Memory B cell (primary cell): Measurements from ENCODE around the gene TCF7.

Experiments used
- ATAC-seq: fragments of 150-1000 bp; cut with Tn5 transposase; 2 replicates; pipeline ENCODE4 v1.10.0; 2021; ENCODE audit warnings: low read depth, mild to moderate bottlenecking, moderate library complexity
- DNase-seq, 2 donors: peaks; one replicate each; pipeline ENCODE4 v3.0.0; 2022; ENCODE audit warnings: low spot score in 2 of 2
- H3K27ac Mint-ChIP-seq: one replicate; pipeline ENCODE4 v1.8.0; 2022; ENCODE audit warnings: mild to moderate bottlenecking, moderate library complexity, mixed read lengths
- H3K27me3 Mint-ChIP-seq: one replicate; pipeline ENCODE4 v1.8.0; 2022; ENCODE audit warnings: mixed read lengths
- H3K36me3 Mint-ChIP-seq: one replicate; pipeline ENCODE4 v1.8.0; 2022; ENCODE audit warnings: mild to moderate bottlenecking, mixed read lengths
- H3K4me1 Mint-ChIP-seq: one replicate; pipeline ENCODE4 v1.8.0; 2022; ENCODE audit warnings: mixed read lengths
- H3K4me3 Mint-ChIP-seq: one replicate; pipeline ENCODE4 v1.8.0; 2022; ENCODE audit warnings: mild to moderate bottlenecking, moderate library complexity, mixed read lengths
- H3K9me3 Mint-ChIP-seq: one replicate; pipeline ENCODE4 v1.8.0; 2022; ENCODE audit warnings: mixed read lengths

Gene TCF7

DNA sequence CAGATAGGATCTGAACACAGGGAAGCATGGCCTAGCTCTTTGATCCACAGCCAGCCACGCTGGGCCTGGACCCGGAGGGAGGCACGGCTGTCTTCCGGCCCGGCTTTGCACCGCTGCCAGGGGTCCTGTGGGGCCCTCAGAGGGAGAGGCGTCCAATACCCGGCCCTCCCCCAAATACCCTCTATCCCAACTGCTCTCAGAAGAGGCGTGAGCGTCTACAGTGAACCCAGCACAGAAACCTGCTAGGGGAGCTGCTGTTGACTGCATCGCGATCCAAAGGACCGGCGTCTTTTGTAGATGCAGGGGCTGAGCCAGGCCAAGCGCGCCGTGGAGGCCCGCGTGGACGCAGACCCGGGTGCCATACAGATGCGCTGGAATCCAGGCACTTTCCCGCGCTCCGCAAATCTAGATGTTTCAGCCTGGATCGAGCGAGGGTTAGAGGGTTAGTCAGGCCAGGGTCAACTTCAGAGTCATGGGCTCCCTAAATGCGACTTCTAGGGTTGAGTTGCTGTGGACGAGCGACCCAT lies 1.1 kb upstream of the TCF7 start:
- ATAC-seq (no peak), DNase-seq (no peak)
- H3K27me3 Mint-ChIP-seq: no peaks in the 10 kb centered on the region
- peaks cover 14% of the 10 kb centered on the region for H3K4me1 Mint-ChIP-seq
- H3K36me3 Mint-ChIP-seq: peaks cover 2% of the 10 kb centered on the region
- H3K4me3 Mint-ChIP-seq: peak overlapping the region; percentile 92
- no peaks in the 10 kb centered on the region for H3K9me3 Mint-ChIP-seq
- H3K27ac Mint-ChIP-seq: peak overlapping the region; percentile 88

DNA sequence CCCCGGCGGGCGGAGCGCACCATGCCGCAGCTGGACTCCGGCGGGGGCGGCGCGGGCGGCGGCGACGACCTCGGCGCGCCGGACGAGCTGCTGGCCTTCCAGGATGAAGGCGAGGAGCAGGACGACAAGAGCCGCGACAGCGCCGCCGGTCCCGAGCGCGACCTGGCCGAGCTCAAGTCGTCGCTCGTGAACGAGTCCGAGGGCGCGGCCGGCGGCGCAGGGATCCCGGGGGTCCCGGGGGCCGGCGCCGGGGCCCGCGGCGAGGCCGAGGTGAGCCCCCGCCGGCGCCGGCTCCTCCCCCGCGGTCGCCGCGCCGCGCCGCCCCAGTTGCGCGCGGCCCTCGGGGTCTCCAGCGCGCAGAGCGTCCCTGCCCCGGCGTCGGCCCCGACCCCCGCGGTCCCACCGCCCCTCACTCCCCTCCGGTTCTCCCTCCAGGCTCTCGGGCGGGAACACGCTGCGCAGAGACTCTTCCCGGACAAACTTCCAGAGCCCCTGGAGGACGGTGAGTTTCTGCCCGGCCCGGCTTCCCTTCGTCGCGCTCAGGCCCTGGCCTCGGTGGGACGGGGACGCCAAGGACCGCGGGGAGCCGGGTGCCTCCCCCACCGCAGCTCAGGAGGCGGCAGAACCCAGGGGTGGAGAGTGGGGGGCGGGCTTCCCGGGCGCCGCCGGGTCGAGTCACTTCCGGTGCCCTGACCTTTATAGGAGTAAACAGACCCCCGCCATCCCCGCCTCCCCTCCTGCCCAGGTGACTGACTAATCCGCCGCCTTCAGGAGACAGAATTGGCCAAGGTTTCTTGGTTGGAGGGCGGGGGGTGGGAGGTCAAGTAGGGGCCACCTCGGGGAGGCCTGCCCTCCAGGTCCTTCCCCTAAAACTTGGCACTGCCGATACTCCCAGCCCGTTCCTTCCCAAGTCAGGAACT lies 665 bp downstream of the TCF7 start:
- H3K27ac Mint-ChIP-seq: peak overlapping the region; percentile 74
- peak; percentile 4 for ATAC-seq
- peaks cover 27% of the 10 kb centered on the region for H3K4me1 Mint-ChIP-seq
- no peaks in the 10 kb centered on the region for H3K27me3 Mint-ChIP-seq
- peak overlapping the region; percentile 83 for H3K4me3 Mint-ChIP-seq
- H3K36me3 Mint-ChIP-seq: peaks cover 3% of the 10 kb centered on the region
- peak in 1 of 2 donors; percentile 45 for DNase-seq
- H3K9me3 Mint-ChIP-seq: no peaks in the 10 kb centered on the region

DNA sequence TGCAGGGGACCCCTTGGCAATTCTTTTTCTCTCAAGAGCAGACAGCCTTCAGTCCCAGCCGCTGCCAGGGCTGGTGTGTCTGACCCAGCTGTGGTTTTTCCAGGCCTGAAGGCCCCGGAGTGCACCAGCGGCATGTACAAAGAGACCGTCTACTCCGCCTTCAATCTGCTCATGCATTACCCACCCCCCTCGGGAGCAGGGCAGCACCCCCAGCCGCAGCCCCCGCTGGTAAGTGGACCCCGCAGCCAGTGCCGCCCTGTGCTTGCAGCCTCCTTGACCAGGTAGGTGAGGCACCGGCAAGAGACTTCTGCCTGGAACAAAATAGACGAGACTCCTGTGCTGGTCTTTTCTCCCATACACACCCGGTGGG lies 1.3 kb downstream of the TCF7 start:
- ATAC-seq (no peak), DNase-seq (no peak)
- Mint-ChIP-seq H3K27me3 (no peaks in the 10 kb centered on the region), H3K27ac (peak overlapping the region; percentile 74), H3K4me3 (peak overlapping the region; percentile 83), H3K9me3 (no peaks in the 10 kb centered on the region), H3K36me3 (peaks cover 7% of the 10 kb centered on the region), H3K4me1 (peaks cover 31% of the 10 kb centered on the region)

DNA sequence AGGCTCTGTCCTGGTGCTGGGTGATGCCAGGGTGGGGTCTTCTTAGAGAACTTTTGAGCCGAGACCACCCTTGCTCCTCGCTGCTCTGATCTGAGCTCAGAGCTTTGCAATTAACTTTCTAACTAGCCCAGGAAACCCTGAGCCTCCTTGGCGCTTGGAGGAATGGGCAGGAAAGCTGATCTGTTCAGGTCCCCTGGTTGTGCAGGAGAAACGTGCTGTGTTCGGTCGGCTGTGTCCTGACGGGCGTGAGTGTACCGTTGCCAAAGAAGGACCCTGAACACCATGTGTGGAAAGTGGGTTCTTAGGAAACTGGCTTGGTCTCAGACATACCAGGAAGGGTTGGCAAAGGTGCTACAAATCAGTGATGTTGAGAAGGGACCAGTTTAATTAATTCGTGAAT lies 1.8 kb downstream of the TCF7 start:
- H3K27ac Mint-ChIP-seq: peak overlapping the region; percentile 74
- peak overlapping the region; percentile 83 for H3K4me3 Mint-ChIP-seq
- H3K27me3 Mint-ChIP-seq: no peaks in the 10 kb centered on the region
- ATAC-seq: no peak
- peaks cover 7% of the 10 kb centered on the region for H3K36me3 Mint-ChIP-seq
- H3K9me3 Mint-ChIP-seq: no peaks in the 10 kb centered on the region
- peaks cover 31% of the 10 kb centered on the region for H3K4me1 Mint-ChIP-seq
- DNase-seq: no peak

DNA sequence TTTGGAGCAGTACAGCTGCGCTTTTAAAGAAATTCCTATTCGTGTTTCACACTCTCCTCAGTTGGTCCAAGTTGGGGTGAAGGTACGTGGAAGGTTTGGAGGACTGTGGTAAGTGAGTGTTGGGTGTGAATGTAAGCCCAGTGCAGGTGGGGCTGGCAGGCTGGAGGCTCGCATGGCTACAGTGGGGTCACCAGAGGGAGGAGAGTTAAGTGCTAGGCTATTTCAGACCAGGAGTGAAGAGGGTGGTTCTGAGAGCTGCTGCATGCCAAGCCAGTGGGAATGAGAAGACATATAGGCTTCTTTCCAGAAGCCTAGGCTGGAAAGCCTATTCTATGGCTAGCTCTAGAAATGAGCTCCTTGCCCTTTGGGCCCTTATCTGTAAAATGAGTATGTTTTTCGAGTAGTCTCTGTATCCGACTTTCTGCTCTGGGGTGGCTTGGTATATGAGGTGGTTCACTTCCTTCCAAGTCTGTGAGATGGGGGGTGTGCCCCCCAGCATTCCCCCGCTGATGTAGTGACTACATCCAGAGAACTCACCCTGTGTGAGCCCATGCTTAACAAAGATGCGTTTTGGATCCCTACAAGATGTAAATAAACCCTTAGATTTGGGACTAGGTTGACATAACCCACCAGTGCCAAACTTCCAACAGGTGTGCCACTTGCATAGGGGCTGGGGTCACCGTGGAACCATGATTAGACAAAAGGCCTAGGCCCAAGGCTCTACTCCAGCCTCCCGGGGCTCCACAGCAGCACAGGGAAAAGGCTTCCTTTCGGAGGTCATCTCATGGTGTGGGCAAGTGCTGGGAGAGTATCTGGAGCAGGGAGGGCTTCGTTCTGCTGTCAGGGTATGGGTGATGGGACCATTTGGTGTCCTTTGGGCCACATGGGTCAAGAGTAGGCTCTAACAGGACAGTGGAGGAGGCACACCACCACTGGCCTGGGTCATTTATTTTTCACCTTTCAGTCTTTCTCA lies 2.6 kb downstream of the TCF7 start:
- Mint-ChIP-seq H3K27ac (no peak overlapping the region), H3K4me1 (peaks cover 35% of the 10 kb centered on the region), H3K9me3 (no peaks in the 10 kb centered on the region), H3K36me3 (peaks cover 11% of the 10 kb centered on the region), H3K4me3 (peak overlapping the region; percentile 83), H3K27me3 (no peaks in the 10 kb centered on the region)
- no peak for DNase-seq
- ATAC-seq: no peak

DNA sequence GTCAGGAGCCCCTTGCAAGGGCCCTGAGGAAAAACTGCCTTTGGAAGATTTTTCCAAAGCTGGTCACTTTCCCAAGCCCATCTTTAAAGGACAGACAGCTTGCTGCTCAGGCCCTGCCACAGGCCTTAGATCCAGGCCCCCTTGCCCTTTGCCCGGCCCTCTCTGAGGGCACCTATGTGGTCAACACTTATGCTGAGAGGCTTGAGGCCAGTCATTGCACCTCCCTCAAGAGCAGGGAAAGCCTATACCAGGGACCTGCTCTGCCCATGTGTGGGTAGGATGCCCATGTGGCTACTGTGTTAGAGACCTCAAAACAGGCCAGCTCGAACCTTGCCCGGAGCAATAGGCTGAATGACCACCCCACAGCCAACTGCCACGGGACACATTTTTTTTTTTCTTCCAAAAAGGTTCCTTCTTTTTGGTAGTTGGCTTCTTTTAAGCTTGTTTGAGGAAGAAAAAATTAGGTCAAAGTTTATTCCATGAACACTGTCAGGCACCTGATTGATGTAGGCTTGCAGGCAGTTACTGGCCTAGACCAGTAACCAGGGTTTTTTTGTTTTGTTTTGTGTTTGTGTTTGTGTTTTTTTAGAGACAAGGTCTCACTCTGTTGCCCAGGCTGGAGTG lies 3.8 kb downstream of the TCF7 start:
- Mint-ChIP-seq H3K27ac (peak overlapping the region; percentile 91), H3K4me1 (peaks cover 43% of the 10 kb centered on the region), H3K4me3 (peak overlapping the region; percentile 35), H3K36me3 (peaks cover 12% of the 10 kb centered on the region), H3K27me3 (no peaks in the 10 kb centered on the region), H3K9me3 (no peaks in the 10 kb centered on the region)
- ATAC-seq: no peak
- no peak for DNase-seq

DNA sequence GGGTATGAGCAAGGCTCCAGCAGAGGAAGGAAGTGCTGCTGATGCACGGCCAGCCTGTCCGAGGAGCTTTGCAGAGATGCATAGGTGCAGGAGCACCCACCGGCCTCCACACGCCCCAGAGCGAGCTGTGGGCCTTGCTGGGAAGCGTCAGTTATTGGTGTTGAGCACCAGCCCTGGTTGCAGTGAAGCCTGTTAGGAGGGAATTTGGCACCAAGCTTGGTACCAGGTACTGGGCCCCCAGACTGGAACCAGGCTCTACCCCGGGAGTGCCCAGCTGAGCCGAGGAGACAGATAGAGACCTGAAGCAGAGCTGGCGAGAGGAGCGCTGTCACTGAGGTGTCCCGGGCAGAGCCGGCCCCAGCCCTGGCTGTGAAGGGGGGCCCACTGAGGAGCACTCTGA lies 5.2 kb downstream of the TCF7 start:
- no peaks in the 10 kb centered on the region for H3K27me3 Mint-ChIP-seq
- DNase-seq (no peak), ATAC-seq (no peak)

DNA sequence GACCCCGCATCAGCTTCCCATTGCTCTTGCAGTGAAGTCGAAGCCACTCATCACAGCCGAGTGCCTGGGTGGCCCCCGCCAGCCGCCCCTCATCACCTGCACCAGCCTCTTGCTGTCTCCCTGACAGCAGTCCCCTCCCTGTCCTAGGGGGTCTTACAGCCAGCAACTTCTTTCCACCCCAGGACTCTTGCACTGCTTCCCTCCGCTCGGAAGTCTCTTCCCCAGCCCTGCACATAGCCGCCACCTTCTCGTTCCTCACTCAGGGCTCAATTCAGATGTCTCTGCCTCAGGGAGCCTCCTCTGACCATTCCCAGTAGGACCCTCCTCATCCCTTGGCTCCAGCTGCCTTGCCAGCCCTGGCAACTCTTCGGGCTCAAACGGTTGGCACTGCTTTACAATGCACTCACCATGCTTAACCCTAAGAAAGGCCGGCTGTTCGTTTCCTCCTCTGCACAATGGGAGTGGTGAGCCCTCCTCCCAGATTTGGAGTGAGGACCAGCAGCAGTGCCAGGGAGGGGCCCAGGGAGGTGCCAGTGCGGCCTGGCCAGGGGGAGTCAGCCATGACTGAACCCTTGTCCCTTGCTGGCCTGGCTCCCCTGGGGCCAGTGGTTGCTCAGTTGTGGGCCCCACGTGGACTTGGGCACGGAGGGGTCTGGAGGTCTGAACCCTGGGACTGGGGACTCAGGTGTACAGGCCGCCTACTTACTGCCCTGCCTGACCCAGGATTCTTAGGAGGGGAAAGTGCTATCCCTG lies 6.1 kb downstream of the TCF7 start:
- no peak for ATAC-seq
- Mint-ChIP-seq H3K27me3 (no peaks in the 10 kb centered on the region), H3K36me3 (peaks cover 15% of the 10 kb centered on the region)

More for the DNA sequence above, 5.2 kb downstream of the TCF7 start:
- Mint-ChIP-seq H3K9me3 (no peaks in the 10 kb centered on the region), H3K4me1 (peaks cover 42% of the 10 kb centered on the region), H3K36me3 (peaks cover 15% of the 10 kb centered on the region), H3K27ac (peak overlapping the region; percentile 91), H3K4me3 (peak overlapping the region; percentile 17)

DNA sequence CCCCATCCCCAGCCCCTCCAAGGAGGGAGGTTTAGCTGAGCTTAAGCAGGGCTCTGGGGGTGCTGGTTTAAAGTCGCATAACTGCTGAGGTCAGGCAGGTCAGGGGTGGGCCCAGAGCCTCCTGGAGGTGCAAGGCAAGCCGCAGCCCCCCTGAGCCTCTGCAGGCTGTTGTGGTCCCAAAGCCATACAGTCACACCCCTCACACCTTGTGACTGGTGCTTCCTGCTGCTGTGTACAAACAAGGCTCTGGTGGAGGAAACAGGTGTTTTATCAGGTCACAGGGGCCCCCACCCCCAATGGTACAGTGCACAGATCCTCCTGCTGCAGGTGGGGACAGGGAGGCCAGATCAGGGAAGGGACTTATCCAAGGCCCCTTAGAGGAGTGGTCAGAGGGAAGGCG lies 8.0 kb downstream of the TCF7 start:
- H3K36me3 Mint-ChIP-seq: peaks cover 14% of the 10 kb centered on the region
- peak; percentile 46 to 55 for DNase-seq
- H3K4me3 Mint-ChIP-seq: peak overlapping the region; percentile 30
- peak overlapping the region; percentile 91 for H3K27ac Mint-ChIP-seq
- H3K27me3 Mint-ChIP-seq: no peaks in the 10 kb centered on the region
- ATAC-seq: peak; percentile 80
- no peaks in the 10 kb centered on the region for H3K9me3 Mint-ChIP-seq
- peaks cover 53% of the 10 kb centered on the region for H3K4me1 Mint-ChIP-seq

More for the DNA sequence above, 6.1 kb downstream of the TCF7 start:
- peak overlapping the region; percentile 37 for H3K4me3 Mint-ChIP-seq
- H3K4me1 Mint-ChIP-seq: peaks cover 45% of the 10 kb centered on the region
- peak overlapping the region; percentile 91 for H3K27ac Mint-ChIP-seq
- H3K9me3 Mint-ChIP-seq: no peaks in the 10 kb centered on the region
- no peak for DNase-seq

DNA sequence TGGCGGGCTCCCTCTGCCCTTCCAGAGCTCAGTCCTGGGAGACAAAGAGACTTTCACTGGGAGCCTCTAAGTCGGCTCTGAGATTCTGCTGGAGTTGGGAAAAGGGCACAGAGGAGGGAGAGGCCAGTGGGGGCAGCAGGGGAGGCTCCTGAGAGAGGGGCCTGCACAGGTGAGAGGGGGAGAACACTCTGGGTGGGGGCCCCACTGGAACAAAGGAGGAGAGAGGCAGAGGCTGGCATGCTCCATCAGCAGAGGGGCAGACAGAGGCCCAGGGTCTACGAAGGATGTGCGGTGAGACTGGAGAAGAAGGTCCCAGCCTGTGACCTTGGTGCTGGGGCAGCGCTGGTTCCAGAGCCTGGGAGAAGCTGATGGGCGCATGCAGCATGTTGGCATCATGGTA lies 8.9 kb downstream of the TCF7 start:
- peaks cover 52% of the 10 kb centered on the region for H3K4me1 Mint-ChIP-seq
- peaks cover 14% of the 10 kb centered on the region for H3K36me3 Mint-ChIP-seq
- H3K27me3 Mint-ChIP-seq: no peaks in the 10 kb centered on the region
- DNase-seq (no peak), ATAC-seq (no peak)
- H3K27ac Mint-ChIP-seq: peak overlapping the region; percentile 91
- no peaks in the 10 kb centered on the region for H3K9me3 Mint-ChIP-seq
- H3K4me3 Mint-ChIP-seq: peak overlapping the region; percentile 21

DNA sequence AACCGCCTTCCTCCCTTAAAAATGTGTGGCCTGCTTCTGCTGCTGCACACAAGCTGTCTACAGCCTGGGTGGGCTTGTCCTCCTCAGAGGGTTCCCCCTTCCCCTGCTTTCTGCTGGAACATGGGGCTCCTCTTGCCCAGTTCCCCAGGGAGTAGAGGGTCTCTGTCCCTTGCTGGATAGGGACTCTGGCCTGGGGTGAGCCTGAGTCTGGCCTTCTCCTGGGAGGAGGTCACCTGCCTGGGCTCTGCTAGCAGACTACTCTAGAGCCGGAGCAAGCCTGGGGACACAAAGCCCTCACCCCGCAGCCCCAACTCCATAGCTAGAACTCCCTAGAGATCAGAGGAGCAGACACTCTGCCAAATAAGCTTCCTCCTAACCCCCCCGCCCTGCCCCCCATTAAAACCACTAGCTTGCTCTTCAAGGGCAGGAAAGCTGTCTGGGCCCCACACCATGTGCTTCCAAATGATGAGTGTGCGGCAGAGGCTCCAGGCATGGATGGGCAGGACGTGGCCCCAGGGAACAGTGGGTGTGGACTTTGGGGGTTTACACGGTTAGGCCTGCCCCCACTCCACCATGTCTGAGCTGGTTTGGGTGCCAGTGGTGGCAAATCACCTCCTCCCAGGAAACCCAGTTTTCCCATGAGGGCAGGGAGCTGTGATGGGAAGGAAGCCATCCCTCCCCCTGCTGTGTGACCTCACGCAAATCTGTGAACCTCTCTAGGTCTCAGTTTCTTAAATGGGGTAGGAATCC lies 10.0 kb downstream of the TCF7 start:
- H3K27ac Mint-ChIP-seq: peak overlapping the region; percentile 91

More for the DNA sequence above, 10.0 kb downstream of the TCF7 start:
- H3K36me3 Mint-ChIP-seq: peaks cover 16% of the 10 kb centered on the region
- H3K4me1 Mint-ChIP-seq: peaks cover 46% of the 10 kb centered on the region
- DNase-seq (no peak), ATAC-seq (peak; percentile 18)
- no peaks in the 10 kb centered on the region for H3K27me3 Mint-ChIP-seq
- no peak overlapping the region for H3K4me3 Mint-ChIP-seq
- H3K9me3 Mint-ChIP-seq: no peaks in the 10 kb centered on the region
